GM12878 (cell line): ENCODE results near the gene GLB1L.

ENCODE experiments used
- POLR2AphosphoS5 ChIP-seq: IDR thresholded peaks from 2 replicates; pipeline ENCODE4 v1.6.1; 2011; ENCODE audit warnings: mild to moderate bottlenecking, low read length, inconsistent platforms
- TF ChIP-seq, protein P1 (sequence below): IDR thresholded peaks from 2 replicates; pipeline ENCODE4 v1.6.1; 2012; ENCODE audit warnings: mild to moderate bottlenecking, low read depth, low read length

DNA sequence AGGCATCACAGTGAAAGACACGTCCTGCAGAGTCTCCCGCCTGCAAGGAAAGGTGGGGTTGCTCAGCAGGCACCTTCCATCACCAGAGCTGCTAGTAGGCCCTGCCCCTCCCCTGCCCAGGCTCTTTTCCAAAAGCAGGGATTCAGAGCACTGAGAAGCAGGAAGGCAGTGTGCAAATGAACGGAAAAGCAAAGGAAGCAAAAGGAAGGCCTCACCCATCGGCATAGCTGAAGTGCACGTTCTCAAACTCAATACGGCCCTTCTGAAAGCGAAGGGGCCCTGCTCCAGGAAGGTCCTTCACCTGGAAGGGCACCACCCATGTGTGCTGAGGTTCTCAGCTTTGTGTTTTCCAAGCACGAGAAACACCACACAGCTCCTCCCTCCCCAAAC is 32.2 kb downstream of the GLB1L start:
- no peak for TF ChIP-seq POLR2AphosphoS5
- TF ChIP-seq, protein P1, sequence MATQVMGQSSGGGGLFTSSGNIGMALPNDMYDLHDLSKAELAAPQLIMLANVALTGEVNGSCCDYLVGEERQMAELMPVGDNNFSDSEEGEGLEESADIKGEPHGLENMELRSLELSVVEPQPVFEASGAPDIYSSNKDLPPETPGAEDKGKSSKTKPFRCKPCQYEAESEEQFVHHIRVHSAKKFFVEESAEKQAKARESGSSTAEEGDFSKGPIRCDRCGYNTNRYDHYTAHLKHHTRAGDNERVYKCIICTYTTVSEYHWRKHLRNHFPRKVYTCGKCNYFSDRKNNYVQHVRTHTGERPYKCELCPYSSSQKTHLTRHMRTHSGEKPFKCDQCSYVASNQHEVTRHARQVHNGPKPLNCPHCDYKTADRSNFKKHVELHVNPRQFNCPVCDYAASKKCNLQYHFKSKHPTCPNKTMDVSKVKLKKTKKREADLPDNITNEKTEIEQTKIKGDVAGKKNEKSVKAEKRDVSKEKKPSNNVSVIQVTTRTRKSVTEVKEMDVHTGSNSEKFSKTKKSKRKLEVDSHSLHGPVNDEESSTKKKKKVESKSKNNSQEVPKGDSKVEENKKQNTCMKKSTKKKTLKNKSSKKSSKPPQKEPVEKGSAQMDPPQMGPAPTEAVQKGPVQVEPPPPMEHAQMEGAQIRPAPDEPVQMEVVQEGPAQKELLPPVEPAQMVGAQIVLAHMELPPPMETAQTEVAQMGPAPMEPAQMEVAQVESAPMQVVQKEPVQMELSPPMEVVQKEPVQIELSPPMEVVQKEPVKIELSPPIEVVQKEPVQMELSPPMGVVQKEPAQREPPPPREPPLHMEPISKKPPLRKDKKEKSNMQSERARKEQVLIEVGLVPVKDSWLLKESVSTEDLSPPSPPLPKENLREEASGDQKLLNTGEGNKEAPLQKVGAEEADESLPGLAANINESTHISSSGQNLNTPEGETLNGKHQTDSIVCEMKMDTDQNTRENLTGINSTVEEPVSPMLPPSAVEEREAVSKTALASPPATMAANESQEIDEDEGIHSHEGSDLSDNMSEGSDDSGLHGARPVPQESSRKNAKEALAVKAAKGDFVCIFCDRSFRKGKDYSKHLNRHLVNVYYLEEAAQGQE = no peak
